Measurements from ENCODE around the gene SLC22A23.

Gene SLC22A23

GRCh38 chr6:3489027-3489757 is 32.3 kb upstream of the SLC22A23 start:
- DNase-seq (ENCODE audit: low read depth) = peak; percentile 80
- no peak overlapping the region for H3K4me3 ChIP-seq (ENCODE audit: low read length)
- no peak for TF ChIP-seq CTCF (conservative IDR thresholded peaks at IDR 0.05; ENCODE audit: low read length)

GRCh38 chr6:3484946-3485345 is 28.1 kb upstream of the SLC22A23 start:
- TF ChIP-seq CTCF (conservative IDR thresholded peaks at IDR 0.05; ENCODE audit: low read length) = no peak
- H3K4me3 ChIP-seq (ENCODE audit: low read length) = no peak overlapping the region
- DNase-seq (ENCODE audit: low read depth) = no peak

- peak; percentile 71 for DNase-seq (ENCODE audit: low read depth)
- TF ChIP-seq CTCF (conservative IDR thresholded peaks at IDR 0.05; ENCODE audit: low read length) = no peak
- no peak overlapping the region for H3K4me3 ChIP-seq (ENCODE audit: low read length)
These were observed 27.3 kb upstream of the SLC22A23 start for GRCh38 chr6:3484192-3484591.

GRCh38 chr6:3483675-3484074 is 26.8 kb upstream of the SLC22A23 start:
- no peak for TF ChIP-seq CTCF (conservative IDR thresholded peaks at IDR 0.05; ENCODE audit: low read length)
- DNase-seq (ENCODE audit: low read depth) = no peak
- no peak overlapping the region for H3K4me3 ChIP-seq (ENCODE audit: low read length)

GRCh38 chr6:3482869-3483268 is 26.0 kb upstream of the SLC22A23 start:
- no peak for TF ChIP-seq CTCF (conservative IDR thresholded peaks at IDR 0.05; ENCODE audit: low read length)
- DNase-seq (ENCODE audit: low read depth) = no peak
- no peak overlapping the region for H3K4me3 ChIP-seq (ENCODE audit: low read length)

GRCh38 chr6:3481640-3482039 is 24.8 kb upstream of the SLC22A23 start:
- TF ChIP-seq CTCF (conservative IDR thresholded peaks at IDR 0.05; ENCODE audit: low read length) = no peak
- no peak overlapping the region for H3K4me3 ChIP-seq (ENCODE audit: low read length)
- DNase-seq (ENCODE audit: low read depth) = no peak

- no peak overlapping the region for H3K4me3 ChIP-seq (ENCODE audit: low read length)
- no peak for DNase-seq (ENCODE audit: low read depth)
- TF ChIP-seq CTCF (conservative IDR thresholded peaks at IDR 0.05; ENCODE audit: low read length) = no peak
These were observed 23.2 kb upstream of the SLC22A23 start for GRCh38 chr6:3480009-3480408.
